Stimulated activated CD4-positive, alpha-beta T cell treated with anti-CD3 and anti-CD28 coated beads, Interleukin-4, amount 100 ng/mL, for 48 hours (primary cell): ENCODE data around the gene TMEM89.

Source experiments
- DNase-seq, 2 donors: peaks; one replicate each; pipeline ENCODE4 v3.0.0-alpha.2; 2020; ENCODE audit warnings: low read depth in 2 of 2

The TMEM89 gene

DNA sequence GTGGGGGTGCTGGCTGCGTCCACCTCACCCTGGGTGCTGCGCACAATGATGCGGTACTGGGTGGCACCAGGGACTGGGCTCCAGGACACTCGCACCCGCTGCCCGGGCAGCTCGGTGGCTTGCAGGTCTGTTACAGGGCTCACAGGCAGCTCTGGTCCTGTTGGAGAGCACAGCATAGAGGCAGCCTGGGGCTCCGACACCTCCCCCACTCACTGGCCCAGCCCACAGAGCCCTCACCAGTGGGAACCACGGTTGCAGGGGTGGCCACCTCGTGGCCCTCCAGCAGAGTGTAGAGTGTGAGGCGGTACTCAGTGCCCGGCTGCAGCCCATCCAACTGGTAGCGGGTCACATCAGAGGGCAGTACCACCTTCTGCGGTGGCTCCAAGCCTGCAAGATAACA is 30.1 kb downstream of the TMEM89 start:
- no peak for DNase-seq

DNA sequence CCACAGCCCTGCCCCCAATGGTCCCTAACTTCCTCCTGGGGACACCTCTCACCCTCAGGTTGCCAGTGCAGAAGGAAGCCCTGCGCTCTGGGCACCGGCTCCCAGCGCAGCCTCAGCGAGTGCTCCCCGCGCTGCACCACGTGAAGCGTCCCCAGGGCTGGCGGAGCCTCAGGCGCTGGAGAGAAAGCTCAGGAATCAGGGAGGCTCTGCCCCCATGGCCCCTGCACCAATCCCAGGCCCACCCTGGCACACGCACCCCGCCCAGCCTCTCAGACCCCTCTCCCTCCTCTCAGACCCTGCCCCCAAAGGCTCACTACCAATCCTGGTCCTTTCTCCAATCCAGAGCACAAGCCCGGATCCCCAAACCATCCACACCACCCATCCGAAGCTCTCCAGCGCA is 33.3 kb downstream of the TMEM89 start:
- DNase-seq: no peak

DNA sequence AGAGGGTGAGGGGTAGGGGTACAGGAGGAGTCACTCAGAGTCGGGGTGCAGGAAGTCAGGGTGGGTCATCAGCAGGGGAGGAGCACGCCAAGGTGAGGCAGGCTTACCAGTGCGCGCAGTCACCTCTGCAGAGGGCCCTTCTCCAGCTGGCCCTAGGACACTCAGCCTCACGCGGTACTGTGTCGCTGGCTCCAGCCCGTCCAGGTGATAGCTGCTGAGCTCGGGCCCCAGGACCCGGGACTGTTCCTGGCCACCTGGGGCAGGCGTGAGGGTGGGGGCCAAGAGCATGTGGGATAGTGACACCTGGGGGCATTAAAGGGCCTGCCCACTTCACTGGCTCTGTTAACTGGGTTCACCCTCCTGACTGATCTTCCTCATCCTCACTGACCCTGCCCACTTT is 33.9 kb downstream of the TMEM89 start:
- no peak for DNase-seq

DNA sequence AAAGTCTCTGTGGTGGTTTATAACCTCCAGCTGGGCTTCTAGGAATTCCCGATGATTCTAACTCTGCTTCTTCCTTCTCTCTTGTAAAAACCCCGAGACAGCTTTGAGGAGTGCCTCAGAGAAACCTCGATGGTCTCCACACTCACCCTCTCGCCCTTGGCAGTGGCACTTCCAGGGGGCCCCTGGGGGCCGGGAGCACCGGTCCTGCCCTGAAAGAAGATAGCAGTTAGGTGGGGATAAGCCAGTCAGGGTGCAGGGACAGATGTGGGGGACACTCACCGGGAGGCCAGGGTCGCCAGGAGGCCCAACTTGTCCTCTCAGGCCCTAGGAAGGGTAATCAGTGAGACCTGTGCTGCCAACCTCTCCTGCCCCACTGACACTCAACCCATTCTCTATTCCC is 36.2 kb downstream of the TMEM89 start:
- no peak for DNase-seq

DNA sequence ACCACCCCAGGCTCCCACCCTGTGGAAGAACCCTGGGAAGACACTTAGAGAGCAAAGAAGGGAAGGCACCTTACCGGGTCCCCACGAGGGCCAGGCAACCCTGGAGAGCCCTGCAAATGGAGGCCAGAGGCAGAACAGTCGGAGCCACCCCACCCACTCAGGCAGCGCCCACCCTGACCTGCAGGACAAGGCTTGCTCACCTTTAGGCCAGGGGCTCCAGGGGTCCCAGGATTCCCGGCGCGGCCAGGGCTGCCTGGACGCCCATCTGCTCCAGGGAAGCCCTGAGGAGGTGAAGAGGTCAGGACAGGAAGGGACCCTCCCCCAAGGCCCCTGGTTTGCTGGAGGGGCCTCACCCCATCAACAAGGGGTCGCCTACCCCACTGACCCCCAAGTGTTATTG is 36.7 kb downstream of the TMEM89 start:
- DNase-seq: no peak

DNA sequence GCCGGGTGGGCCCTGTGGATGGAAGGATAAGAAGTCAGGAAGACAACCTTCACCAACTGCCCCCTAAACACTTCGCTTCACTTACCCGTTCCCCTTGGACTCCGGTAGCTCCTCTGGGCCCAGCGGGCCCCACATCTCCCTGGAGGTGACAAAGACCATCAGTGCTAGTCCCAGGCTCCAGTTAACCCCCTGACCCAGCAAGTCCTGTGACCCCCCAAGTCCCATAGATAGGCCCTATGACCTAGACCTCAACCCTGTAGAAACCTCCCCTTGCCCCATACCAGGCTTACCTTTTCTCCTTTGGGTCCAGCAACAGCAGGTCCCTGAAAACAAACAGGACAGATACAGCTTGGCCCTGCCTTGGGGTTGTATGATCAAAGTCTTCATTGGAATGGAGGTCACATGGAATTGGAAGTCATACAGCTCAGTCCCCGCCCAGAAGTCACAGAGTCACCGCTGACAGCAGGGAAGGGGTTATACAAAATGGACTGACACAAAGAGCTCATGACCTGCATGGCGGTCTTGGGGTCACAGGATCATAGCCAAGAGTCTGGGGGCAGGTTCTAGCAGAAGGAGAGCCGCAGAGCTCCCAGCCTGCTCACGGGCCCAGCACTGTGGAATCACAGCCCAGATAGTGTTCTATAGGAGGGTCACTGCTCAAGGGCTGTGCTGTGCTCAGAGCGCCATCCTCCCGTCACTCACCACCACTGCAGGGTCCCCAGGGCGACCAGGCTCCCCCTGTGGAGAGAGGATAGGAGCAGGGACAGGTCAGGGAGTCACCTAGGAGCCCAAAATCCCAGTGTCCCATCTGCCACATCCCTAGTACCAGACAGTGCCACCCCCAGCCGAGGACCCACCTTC is 39.7 kb downstream of the TMEM89 start:
- no peak for DNase-seq

DNA sequence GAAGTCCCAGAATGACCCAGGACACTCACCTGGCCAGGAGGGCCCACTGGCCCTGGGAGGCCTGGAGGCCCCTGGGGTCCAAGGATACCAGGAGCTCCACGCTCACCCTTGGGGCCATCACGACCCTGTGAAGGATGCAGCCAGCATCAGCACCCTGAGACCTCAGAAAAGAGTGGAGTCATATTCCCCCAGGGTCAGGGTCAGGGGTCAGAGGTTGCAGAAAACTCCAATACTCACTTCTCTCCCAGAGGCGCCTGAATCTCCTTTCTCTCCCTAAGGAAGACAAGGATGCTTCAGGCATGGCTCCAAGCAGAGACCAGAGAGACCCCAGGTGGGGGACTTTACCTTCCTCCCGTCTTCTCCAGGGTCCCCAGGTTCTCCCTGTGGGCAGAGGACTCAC is 44.9 kb downstream of the TMEM89 start:
- no peak for DNase-seq

DNA sequence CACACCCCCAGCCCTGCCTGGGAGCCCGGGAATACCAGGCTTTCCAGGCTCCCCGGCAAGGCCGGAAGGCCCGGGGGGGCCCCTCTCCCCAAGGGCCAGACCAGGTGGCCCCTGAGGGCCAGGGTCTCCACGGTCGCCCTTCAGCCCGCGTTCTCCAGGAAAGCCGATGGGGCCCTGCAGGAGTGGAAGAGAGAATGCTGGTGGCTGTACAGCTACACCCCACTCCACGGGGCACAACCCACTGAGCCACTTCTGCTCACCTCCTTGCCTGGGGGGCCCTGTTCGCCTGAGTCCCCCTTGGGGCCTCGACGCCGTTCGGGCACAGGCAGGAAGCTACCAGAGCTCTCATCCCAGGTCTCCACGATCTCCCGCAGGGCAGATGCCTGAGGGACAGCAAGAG is 46.2 kb downstream of the TMEM89 start:
- DNase-seq: no peak

DNA sequence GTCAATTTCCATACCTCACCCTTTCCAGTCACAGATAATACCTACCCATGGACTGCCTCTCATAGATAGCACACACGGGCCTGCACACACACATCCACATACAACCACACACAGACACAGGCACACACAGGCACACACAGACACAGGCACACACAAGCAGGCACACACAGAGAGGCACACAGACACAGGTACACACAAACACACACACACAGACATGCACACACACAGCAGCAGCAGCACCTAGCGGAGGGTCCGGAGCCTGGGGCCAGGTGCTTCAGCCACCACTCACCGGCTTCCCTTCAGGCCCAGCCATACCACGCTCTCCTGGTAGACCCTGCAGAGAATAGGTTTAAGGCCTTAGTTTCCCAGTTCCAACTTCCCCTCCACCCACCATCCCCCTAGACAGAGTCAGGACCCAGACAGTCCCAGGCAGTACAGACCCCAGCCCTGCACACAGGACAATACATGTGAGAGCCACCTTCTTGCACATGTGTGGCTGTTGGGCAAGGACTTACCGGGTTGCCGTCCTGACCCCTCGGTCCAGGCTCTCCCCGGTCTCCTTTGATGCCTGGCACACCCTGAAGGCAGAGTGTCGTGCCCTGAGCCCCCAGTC is 47.5 kb downstream of the TMEM89 start:
- DNase-seq: no peak

DNA sequence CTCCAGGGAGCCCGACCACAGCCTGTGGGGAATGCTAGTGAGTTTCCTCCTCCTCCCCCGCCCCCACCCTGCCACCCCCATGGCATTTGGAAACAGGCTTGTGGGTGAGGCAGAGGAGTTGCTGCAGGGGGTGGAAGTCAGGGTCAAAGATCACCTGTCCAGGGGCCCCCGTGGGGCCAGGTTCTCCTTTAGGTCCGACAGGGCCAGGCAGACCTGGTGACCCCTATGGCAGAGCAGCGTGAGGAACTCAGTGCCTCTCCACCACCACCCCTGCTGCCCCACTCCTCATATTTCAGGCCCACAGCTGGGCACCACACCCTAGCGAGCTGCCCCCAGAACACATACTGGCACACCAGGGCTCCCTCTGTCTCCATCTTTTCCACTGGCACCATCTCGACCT is 49.1 kb downstream of the TMEM89 start:
- no peak for DNase-seq

DNA sequence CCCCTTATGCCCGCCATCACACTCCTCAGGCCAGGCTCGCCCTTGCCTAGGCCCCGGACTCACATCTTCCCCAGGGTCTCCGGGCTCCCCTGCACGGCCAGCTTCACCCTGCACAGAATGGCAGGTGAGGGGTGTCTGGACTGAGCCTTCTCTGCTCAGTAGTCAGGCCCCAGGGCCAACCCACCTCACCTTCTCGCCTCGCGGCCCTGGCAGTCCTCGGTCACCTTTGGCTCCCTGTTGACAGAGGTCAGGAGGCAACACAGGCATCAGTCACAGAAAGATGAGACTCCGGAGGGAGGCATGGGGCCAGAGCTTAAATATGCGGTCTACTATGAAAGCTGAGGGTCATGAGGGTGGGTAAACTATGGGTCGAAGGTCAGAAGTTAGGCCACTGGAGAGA is 49.6 kb downstream of the TMEM89 start:
- no peak for DNase-seq
